Omental fat pad (tissue), 4 donors: ENCODE results near the gene TRAF3IP3. TPM values are rescaled to one million over a fixed set of nuclear protein-coding genes. Genes with fewer than 3 reads are reported as not detected.

Experiments used
- ATAC-seq: fragments of 150-250 bp; one replicate; pipeline ENCODE4 v1.9.1; 2016; ENCODE audit warnings: mild to moderate bottlenecking, moderate library complexity; ENCODE audit not compliant: low FRiP score
- DNase-seq: peaks from one replicate; pipeline ENCODE4 v3.0.0-alpha.2; 2019; ENCODE audit warnings: low spot score
- total RNA-seq, 4 donors: library from RNA; depleted of rRNA; stranded (reverse); fragments of >200 nt; gene quantifications; one replicate each; pipeline ENCODE4 v1.1.0, GENCODE V29; 2016
- TF ChIP-seq, protein P1 (sequence below), 3 donors: fragments of 450-650 bp; IDR thresholded peaks; one replicate each; pipeline ENCODE4 v1.5.1; 2016 to 2017; ENCODE audit warnings: antibody characterized with exemption in 3 of 3, mild to moderate bottlenecking in 3 of 3, moderate library complexity in 2 of 3

TRAF3IP3 gene
- total RNA-seq, 4 donors from 2014 or later, result 2.5 to 9.0 (median 3.6) TPM

DNA sequence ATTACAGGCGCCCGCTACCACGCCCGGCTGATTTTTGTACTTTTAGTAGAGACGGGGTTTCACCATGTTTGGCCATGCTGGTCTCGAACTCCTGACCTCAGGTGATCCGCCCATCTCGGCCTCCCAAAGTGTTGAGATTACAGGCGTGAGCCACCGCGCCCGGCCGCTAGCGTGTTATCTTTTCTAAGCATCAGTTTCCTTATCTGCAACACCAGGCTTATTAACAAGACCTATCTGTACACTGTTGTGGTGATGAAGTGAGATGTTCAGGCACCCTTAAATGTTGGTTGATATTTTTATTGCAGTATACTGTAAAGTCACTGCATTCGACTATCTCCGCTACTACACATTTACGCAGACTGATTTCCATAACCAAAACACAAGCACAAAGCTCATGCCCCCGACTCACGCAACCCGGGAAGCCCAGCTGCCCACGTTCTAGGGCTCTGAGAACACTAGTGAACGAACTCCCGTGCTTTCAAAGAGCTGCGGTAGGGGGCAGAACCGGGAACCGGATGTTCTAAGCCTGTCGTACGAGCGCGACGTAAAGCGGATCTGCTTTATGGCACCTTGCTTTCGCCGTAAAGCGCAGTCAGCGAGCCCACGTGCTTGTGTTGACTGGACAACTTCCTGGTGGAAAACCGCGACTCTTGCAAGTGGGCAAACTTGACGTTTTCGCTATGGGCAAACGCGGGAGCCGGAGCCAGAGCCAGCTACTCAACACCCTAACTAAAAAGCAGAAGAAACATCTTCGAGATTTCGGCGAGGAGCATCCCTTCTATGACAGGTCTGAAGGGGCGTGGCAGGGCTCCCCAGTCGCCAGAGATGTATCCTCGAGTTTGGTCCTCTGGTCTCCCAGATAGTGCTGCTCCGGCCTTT lies 71.8 kb downstream of the TRAF3IP3 start, which contains the start of gene UTP25:
UTP25 (plus strand) TSS at position 589 of the 879 bp plus-strand sequence; CDS start at position 681, 92 bp downstream.
- TF ChIP-seq, protein P1, sequence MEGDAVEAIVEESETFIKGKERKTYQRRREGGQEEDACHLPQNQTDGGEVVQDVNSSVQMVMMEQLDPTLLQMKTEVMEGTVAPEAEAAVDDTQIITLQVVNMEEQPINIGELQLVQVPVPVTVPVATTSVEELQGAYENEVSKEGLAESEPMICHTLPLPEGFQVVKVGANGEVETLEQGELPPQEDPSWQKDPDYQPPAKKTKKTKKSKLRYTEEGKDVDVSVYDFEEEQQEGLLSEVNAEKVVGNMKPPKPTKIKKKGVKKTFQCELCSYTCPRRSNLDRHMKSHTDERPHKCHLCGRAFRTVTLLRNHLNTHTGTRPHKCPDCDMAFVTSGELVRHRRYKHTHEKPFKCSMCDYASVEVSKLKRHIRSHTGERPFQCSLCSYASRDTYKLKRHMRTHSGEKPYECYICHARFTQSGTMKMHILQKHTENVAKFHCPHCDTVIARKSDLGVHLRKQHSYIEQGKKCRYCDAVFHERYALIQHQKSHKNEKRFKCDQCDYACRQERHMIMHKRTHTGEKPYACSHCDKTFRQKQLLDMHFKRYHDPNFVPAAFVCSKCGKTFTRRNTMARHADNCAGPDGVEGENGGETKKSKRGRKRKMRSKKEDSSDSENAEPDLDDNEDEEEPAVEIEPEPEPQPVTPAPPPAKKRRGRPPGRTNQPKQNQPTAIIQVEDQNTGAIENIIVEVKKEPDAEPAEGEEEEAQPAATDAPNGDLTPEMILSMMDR (IDR thresholded peaks at IDR 0.05), result no peak
- ATAC-seq (peak; percentile 99), DNase-seq (peak; percentile 86)

DNA sequence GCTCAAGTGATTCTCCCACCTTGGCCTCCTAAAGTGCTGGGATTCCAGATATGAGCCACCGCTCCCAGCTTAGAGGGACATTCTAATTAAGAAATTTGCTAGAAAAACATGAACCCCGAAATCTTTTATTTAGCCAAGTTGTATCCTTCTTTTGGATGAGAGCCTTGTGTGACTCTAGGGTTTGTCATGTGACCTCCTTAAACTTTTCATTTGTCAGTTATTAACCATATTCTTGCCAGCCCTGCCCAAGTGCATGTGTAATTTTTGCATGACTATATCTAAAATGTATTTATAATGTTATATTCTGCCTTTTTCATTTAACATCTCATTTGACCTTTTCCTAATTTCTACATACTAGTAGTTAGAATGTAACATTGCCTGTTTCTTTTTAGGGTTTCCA lies 73.9 kb downstream of the TRAF3IP3 start:
- ATAC-seq (no peak), DNase-seq (no peak)
- TF ChIP-seq, protein P1 (IDR thresholded peaks at IDR 0.05), result no peak

DNA sequence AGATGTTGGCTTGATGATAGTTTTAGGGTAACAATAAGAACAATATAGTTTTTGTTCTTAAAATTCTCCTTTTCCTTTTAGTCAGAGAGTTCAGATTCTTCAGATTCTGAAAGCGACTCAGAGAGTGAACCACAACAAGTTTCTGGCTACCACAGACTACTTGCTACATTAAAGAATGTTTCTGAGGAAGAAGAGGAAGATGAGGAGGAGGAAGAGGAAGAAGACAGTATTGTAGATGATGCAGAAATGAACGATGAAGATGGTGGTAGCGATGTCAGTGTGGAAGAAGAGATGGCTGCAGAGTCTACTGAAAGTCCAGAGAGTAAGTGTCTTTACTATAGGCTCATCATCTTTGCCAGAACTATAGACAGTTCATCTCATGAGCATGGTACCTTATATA lies 74.9 kb downstream of the TRAF3IP3 start:
- no peak for DNase-seq
- TF ChIP-seq, protein P1 (IDR thresholded peaks at IDR 0.05), result no peak
- no peak for ATAC-seq

DNA sequence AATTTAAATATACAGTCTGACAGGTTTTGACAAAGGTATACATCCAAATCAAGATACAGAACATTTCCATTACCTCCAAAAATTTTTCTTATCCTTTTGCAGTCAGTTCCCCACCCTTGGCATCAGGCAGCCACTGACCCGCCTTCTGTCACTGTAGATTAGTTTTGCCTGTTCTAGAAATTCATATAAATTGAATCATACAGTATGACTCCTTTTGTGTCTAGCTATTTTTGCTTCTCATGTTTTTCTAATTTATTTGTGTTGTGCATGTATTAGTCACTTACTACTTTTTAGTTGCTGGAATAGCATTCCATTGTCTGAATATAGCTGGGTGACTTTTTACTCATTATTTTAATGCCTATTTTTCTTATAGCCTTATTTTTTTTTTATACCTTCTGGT lies 75.8 kb downstream of the TRAF3IP3 start:
- TF ChIP-seq, protein P1 (IDR thresholded peaks at IDR 0.05), result no peak
- ATAC-seq, result no peak
- DNase-seq, result no peak

Other genes with a start within 250 kb of the TRAF3IP3 start
- gene CAMK1G, start 172.3 kb upstream of the TRAF3IP3 start, total RNA-seq, result not detected
- gene LAMB3, start 103.6 kb upstream of the TRAF3IP3 start, total RNA-seq, result 10 to 100 TPM in 1 of 4 donors, 1 to 10 TPM in 3; 2.5 to 69.9 (median 6.3) TPM
- gene G0S2, start 80.6 kb upstream of the TRAF3IP3 start, total RNA-seq, result 1,000 to 10,000 TPM in 3 of 4 donors, 100 to 1,000 TPM in 1; 423 to 6,912 (median 1,538) TPM
- gene HSD11B1, start 51.2 kb upstream of the TRAF3IP3 start, total RNA-seq, result 10 to 100 TPM; 12.8 to 47.3 (median 18.0) TPM
- 1 to 10 TPM in 2 of 4 donors, under 1 TPM in 2; 0.37 to 1.9 (median 1.0) TPM for gene C1orf74, start 28.5 kb downstream of the TRAF3IP3 start, total RNA-seq
- gene IRF6, start 50.1 kb downstream of the TRAF3IP3 start, total RNA-seq, result 1 to 10 TPM in 2 of 4 donors, under 1 TPM in 2; 0.44 to 1.4 (median 1.0) TPM
- 10 to 100 TPM in 1 of 4 donors, 1 to 10 TPM in 3; 6.6 to 18.5 (median 9.2) TPM for gene UTP25, start 71.9 kb downstream of the TRAF3IP3 start, total RNA-seq
- gene SYT14, start 182.2 kb downstream of the TRAF3IP3 start, total RNA-seq, result not detected